Lower leg skin (tissue), 4 donors: ENCODE measurements around the gene DUSP8. TPM values are rescaled to one million over a fixed set of nuclear protein-coding genes. Genes with fewer than 3 reads are reported as not detected.

Experiments used
- DNase-seq, 2 donors: peaks; one replicate each; pipeline ENCODE4 v3.0.0-alpha.2; 2019; ENCODE audit warnings: low spot score in 2 of 2
- H3K4me3 ChIP-seq: fragments of 200-600 bp; sonication (generic); 2 replicates; pipeline ENCODE4 v1.5.1; 2017; ENCODE audit warnings: mild to moderate bottlenecking, low read depth; ENCODE audit not compliant: poor library complexity, severe bottlenecking
- POLR2A ChIP-seq, 2 donors: fragments of 450-650 bp; IDR thresholded peaks; one replicate each; pipeline ENCODE4 v1.6.1; 2016 to 2017; ENCODE audit warnings: antibody characterized with exemption in 2 of 2, mild to moderate bottlenecking in 1 of 2, moderate library complexity in 1 of 2
- WGBS, 2 donors: methylation state at CpG; one replicate each; pipeline ENCODE4 v1.1.5; 2018; 5-methylcytosine and 5-hydroxymethylcytosine counted together
- intact Hi-C: fragments of 100-400 bp; cut with DNase I; formaldehyde crosslinking; loops from one replicate; pipeline ENCODE4 v1.15.0; 2023; ENCODE audit warnings: low total_unique reads
- total RNA-seq, 4 donors: library from RNA; depleted of rRNA; stranded (reverse); fragments of >200 nt; gene quantifications; one replicate each; pipeline ENCODE4 v1.1.0, GENCODE V29; 2016
- TF ChIP-seq, protein P1 (sequence below), 3 donors: fragments of 450-650 bp; IDR thresholded peaks; one replicate each; pipeline ENCODE4 v1.5.1; 2016; ENCODE audit warnings: antibody characterized with exemption in 3 of 3, mild to moderate bottlenecking in 3 of 3, moderate library complexity in 2 of 3

The DUSP8 gene
- total RNA-seq, 4 donors from 2014 or later = 4.0 to 11.6 (median 5.9) TPM

DNA sequence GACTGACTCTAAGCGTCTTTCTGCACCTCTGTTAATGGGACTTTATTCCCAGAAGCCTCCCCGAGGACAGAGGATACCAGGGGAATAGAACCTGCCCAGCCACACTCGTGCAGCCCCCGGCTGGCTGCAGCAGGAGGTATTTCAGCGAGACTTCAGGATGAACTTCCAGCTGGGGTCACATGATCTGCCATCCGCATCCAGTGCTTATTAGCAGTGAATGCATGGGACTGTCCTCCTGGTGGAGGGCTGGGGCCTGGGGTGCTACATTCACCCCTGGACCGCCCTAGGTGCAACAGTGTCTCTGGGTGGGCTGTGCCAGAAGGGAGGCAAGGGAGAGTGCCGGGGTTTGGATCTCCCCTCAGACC is 1.6 kb downstream of the DUSP8 start:
- intact Hi-C loops = no loop called here
- no peak overlapping the region for H3K4me3 ChIP-seq
- no peak for TF ChIP-seq POLR2A (IDR thresholded peaks at IDR 0.05)
- TF ChIP-seq, protein P1, sequence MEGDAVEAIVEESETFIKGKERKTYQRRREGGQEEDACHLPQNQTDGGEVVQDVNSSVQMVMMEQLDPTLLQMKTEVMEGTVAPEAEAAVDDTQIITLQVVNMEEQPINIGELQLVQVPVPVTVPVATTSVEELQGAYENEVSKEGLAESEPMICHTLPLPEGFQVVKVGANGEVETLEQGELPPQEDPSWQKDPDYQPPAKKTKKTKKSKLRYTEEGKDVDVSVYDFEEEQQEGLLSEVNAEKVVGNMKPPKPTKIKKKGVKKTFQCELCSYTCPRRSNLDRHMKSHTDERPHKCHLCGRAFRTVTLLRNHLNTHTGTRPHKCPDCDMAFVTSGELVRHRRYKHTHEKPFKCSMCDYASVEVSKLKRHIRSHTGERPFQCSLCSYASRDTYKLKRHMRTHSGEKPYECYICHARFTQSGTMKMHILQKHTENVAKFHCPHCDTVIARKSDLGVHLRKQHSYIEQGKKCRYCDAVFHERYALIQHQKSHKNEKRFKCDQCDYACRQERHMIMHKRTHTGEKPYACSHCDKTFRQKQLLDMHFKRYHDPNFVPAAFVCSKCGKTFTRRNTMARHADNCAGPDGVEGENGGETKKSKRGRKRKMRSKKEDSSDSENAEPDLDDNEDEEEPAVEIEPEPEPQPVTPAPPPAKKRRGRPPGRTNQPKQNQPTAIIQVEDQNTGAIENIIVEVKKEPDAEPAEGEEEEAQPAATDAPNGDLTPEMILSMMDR (IDR thresholded peaks at IDR 0.05) = no peak
- DNase-seq = no peak
- WGBS, 2 donors = 82 to 88% methylated on average over 7 to 8 of the region's 8 CpGs

DNA sequence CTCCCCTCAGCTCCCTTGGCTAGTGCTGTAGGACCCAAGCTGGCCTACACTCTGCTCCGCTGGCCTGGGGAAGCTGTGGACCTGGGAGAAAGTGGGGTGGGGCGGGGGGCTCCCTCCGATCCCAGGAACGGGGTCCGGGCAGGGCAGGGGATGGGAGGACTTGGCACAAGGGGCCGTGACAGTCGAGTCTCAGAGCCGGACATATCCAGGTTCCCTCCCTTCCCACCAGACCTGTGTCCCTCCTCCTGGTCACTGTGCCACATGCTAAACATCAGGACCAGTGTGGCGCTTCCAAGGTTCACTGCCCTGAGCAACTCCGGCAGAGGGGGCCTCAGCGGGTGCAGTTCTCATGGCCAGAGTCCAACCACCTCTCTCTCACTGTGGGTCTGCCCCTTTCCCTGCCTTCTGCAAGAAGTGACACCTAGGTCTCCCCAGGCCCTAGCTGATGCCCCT is 2.0 kb downstream of the DUSP8 start:
- DNase-seq = peak in 1 of 2 donors; percentile 84
- 76 to 81% methylated on average over 11 of the region's 11 CpGs for WGBS, 2 donors

DNA sequence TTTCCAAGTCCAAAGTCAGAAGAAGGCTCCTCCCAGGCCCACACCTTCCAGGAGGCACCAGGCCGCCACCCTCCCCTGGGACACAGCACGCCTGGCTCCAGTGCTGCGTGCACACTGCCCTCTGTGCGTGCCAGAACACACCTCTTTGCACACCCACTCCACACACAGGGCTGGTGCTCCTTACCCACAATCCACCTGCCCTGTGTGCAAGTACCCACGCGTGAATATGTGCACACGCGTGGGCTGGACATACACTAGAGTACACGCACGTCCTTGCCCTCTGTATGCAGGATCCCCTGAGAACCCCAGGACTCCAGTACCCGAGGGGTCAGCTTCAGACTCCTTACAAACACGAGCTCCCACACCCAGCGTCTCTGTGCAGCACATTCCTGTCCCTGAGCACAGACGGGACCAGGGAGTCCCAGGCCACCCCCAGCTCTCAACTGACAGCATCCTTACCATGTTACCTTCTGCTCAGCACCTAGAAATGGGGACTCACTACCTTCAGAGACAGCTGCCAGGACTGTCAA is 2.8 kb downstream of the DUSP8 start:
- intact Hi-C loops = no loop called here
- WGBS, 2 donors = 51 to 59% methylated on average over 11 to 12 of the region's 14 CpGs
- no peak for TF ChIP-seq POLR2A (IDR thresholded peaks at IDR 0.05)
- TF ChIP-seq, protein P1 (IDR thresholded peaks at IDR 0.05) = no peak
- no peak overlapping the region for H3K4me3 ChIP-seq
- DNase-seq = no peak

More for the DNA sequence above, 2.0 kb downstream of the DUSP8 start:
- intact Hi-C loops = no loop called here
- TF ChIP-seq, protein P1 (IDR thresholded peaks at IDR 0.05) = no peak
- TF ChIP-seq POLR2A (IDR thresholded peaks at IDR 0.05) = no peak
- no peak overlapping the region for H3K4me3 ChIP-seq

DNA sequence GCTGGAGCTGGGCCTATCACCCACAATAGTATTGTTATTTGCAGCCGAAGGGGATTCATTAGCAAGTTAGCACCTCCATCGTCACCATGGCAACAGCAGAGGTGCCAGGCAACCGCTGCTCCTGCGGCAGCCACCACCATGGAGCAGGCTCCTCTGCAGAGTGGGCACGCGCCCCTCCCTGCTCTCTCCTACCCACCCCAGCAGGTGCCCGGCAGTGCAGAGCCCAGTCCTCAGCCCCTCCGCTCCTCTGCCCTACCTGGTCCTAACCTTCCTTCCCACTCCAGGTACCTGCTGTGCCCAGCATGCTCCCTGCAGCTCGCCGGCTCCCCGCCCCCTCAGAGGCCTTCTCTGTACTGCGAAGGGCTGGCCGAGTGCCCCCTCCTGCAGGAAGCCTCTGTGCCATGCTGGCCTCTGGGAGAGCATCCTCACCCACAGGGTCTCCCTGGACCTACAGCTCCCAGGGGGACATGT is 3.6 kb downstream of the DUSP8 start:
- WGBS, 2 donors = 71 to 77% methylated on average over 12 to 13 of the region's 13 CpGs
- H3K4me3 ChIP-seq = no peak overlapping the region
- TF ChIP-seq POLR2A (IDR thresholded peaks at IDR 0.05) = no peak
- TF ChIP-seq, protein P1 (IDR thresholded peaks at IDR 0.05) = no peak
- intact Hi-C loops = no loop called here
- no peak for DNase-seq

DNA sequence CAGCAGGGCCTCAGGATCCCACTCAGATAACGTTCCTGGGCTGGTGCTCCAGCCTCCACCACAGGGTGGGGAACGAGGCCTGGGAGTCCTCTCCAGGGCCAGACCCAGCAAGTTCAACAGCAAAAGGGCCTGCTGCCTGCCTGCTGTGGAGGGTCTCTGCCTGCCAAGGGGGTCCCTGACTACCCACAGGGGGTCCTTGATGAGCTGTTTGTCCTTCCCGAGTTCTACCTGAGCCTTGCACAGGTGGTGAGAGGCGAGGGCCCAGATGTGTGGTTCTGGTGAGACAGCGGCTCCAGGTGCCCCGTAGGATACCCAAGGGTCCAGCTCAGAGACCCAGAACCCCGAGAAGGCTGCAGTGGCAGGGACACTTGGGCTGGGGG is 4.4 kb downstream of the DUSP8 start:
- TF ChIP-seq, protein P1 (IDR thresholded peaks at IDR 0.05) = no peak
- no peak for TF ChIP-seq POLR2A (IDR thresholded peaks at IDR 0.05)
- WGBS, 2 donors = 72 to 81% methylated on average over 7 of the region's 7 CpGs
- no peak for DNase-seq
- intact Hi-C loops = no loop called here
- H3K4me3 ChIP-seq = no peak overlapping the region
